Measurements from ENCODE around the gene GPR137B.
"Not testable (repeated sequence)": the region's sequence is repeated elsewhere in the genome, so short reads cannot be mapped to it uniquely, and the experiment has no call there.

Gene GPR137B

DNA sequence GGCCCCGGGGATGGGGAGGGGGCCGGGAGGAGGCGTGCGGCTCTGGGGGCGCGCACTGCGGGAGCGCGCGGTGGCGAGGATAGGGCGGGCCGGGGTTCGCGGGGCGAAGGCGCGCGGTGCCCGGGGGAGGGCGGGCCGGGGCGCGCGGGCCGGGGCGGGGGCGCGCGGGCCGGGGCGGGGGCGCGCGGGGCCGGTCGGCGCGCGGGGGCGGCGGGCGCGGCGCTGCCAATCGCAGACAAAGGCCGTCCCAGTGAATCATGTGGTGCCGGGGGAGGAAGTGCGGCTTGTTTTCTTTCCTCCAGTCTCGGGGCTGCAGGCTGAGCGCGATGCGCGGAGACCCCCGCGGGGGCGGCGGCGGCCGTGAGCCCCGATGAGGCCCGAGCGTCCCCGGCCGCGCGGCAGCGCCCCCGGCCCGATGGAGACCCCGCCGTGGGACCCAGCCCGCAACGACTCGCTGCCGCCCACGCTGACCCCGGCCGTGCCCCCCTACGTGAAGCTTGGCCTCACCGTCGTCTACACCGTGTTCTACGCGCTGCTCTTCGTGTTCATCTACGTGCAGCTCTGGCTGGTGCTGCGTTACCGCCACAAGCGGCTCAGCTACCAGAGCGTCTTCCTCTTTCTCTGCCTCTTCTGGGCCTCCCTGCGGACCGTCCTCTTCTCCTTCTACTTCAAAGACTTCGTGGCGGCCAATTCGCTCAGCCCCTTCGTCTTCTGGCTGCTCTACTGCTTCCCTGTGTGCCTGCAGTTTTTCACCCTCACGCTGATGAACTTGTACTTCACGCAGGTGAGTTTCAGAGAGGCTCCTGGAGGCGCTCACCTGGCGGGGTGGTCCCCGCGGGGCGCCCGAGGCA is at the start of gene GPR137B:
GPR137B (plus strand) TSS at position 287 of the 851 bp plus-strand sequence; CDS start at position 371, 84 bp downstream.
- no peak for TF ChIP-seq CTCF (IDR thresholded peaks at IDR 0.05)
- peaks cover 76% of the 10 kb centered on the region for H3K27me3 ChIP-seq
- peaks cover 18 to 21% of the 10 kb centered on the region in 2 experiments for H3K4me1 ChIP-seq (ENCODE audit: control insufficient read depth in 1 of 2, insufficient read depth in 1 of 2, low read depth in 1 of 2, low read length in 1 of 2)
- no peak within 1 kb of the TSS for H3K27ac ChIP-seq
- no peaks in the 10 kb centered on the region for H3K9me3 ChIP-seq
- no peaks in the 10 kb centered on the region for H3K36me3 ChIP-seq
- peak within 1 kb of the TSS; percentile 40 to 63 for H3K4me3 ChIP-seq (ENCODE audit: low read depth in 1 of 2, low read length in 1 of 2)

DNA sequence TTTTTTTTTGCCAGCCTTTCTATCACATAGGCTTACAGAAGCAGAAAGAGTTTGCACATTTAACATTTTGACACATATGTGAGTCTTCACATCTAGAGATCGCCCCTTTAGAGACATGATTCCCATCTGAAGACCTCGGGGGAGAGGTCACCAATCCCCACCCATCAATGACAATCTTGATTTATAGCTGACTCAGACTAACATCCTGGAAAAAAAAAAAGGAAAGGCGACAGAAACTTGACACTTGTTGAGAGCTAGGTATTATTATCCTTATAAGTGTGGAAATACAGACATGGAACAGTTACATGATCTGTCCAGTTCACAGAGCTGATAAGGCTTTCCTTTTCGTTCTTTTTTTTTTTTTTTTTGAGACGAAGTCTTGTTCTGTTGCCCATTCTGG is 49.4 kb upstream of the GPR137B start:
- H3K9me3 ChIP-seq = no peaks in the 10 kb centered on the region
- H3K27ac ChIP-seq = no peak overlapping the region
- H3K4me3 ChIP-seq (ENCODE audit: low read depth in 1 of 2, low read length in 1 of 2) = no peak overlapping the region
- no peak for TF ChIP-seq CTCF (IDR thresholded peaks at IDR 0.05)
- no peaks in the 10 kb centered on the region for H3K4me1 ChIP-seq (ENCODE audit: control insufficient read depth in 1 of 2, insufficient read depth in 1 of 2, low read depth in 1 of 2, low read length in 1 of 2)
- H3K27me3 ChIP-seq = no peaks in the 10 kb centered on the region
- H3K36me3 ChIP-seq = no peaks in the 10 kb centered on the region

- TF ChIP-seq CTCF (IDR thresholded peaks at IDR 0.05) = no peak
- Histone ChIP-seq H3K27me3 (peaks cover 13% of the 10 kb centered on the region), H3K4me3 (ENCODE audit: low read depth in 1 of 2, low read length in 1 of 2) (no peak overlapping the region), H3K36me3 (no peaks in the 10 kb centered on the region), H3K4me1 (ENCODE audit: control insufficient read depth in 1 of 2, insufficient read depth in 1 of 2, low read depth in 1 of 2, low read length in 1 of 2) (no peaks in the 10 kb centered on the region), H3K27ac (no peak overlapping the region), H3K9me3 (no peaks in the 10 kb centered on the region)
Measured at GRCh38 chr1:236095705-236096520, 46.4 kb upstream of the GPR137B start.

GRCh38 chr1:236096660-236097482 is 45.5 kb upstream of the GPR137B start:
- not testable (repeated sequence) for H3K4me3 ChIP-seq (ENCODE audit: low read depth in 1 of 2, low read length in 1 of 2)

GRCh38 chr1:236098267-236098666 is 44.1 kb upstream of the GPR137B start:
- H3K4me3 ChIP-seq (ENCODE audit: low read depth in 1 of 2, low read length in 1 of 2) = no peak overlapping the region
- no peak for TF ChIP-seq CTCF (IDR thresholded peaks at IDR 0.05)
- H3K27me3 ChIP-seq = peaks cover 13% of the 10 kb centered on the region
- no peaks in the 10 kb centered on the region for H3K4me1 ChIP-seq (ENCODE audit: control insufficient read depth in 1 of 2, insufficient read depth in 1 of 2, low read depth in 1 of 2, low read length in 1 of 2)
- H3K9me3 ChIP-seq = no peaks in the 10 kb centered on the region
- H3K36me3 ChIP-seq = no peaks in the 10 kb centered on the region
- no peak overlapping the region for H3K27ac ChIP-seq

More at GRCh38 chr1:236096660-236097482, 45.5 kb upstream of the GPR137B start:
- not testable (repeated sequence) for H3K4me1 ChIP-seq (ENCODE audit: control insufficient read depth in 1 of 2, insufficient read depth in 1 of 2, low read depth in 1 of 2, low read length in 1 of 2); H3K27ac ChIP-seq; H3K36me3 ChIP-seq; H3K9me3 ChIP-seq
- H3K27me3 ChIP-seq = peaks cover 13% of the 10 kb centered on the region

Measured in neutrophil (primary cell).